Activated B cell treated with CpG ODN at 0.5 μM for 24 hours (primary cell): ENCODE measurements around the gene ATP7B. TPM values are rescaled to one million over a fixed set of nuclear protein-coding genes. Genes with fewer than 3 reads are reported as not detected.

Experiments used
- ATAC-seq: fragments of 200-7000 bp; cut with Tn5 transposase; one replicate; pipeline ENCODE4 v1.10.0; 2021; ENCODE audit warnings: low read depth, mild to moderate bottlenecking, moderate library complexity
- CTCF ChIA-PET: fragments of 350-600 bp; sonication (Branson Sonifier 250); formaldehyde crosslinking; loops from one replicate; lab custom pipeline; 2021; ENCODE audit warnings: antibody characterized with exemption; lab: Charles Lee
- POLR2A ChIA-PET: fragments of 350-600 bp; sonication (Branson Sonifier 250); formaldehyde crosslinking; loops from one replicate; lab custom pipeline; 2021; ENCODE audit warnings: antibody characterized with exemption; lab: Charles Lee
- DNase-seq: peaks from one replicate; pipeline ENCODE4 v3.0.0; 2022
- H3K27ac Mint-ChIP-seq: one replicate; pipeline ENCODE4 v1.8.0; 2020; ENCODE audit warnings: mixed read lengths
- H3K27me3 Mint-ChIP-seq: one replicate; pipeline ENCODE4 v1.8.0; 2021; ENCODE audit warnings: mixed read lengths
- H3K36me3 Mint-ChIP-seq: one replicate; pipeline ENCODE4 v1.8.0; 2021; ENCODE audit warnings: low read depth, mixed read lengths
- H3K4me1 Mint-ChIP-seq: one replicate; pipeline ENCODE4 v1.8.0; 2021; ENCODE audit warnings: mixed read lengths
- H3K4me3 Mint-ChIP-seq: one replicate; pipeline ENCODE4 v1.8.0; 2020; ENCODE audit warnings: mild to moderate bottlenecking, mixed read lengths
- H3K9me3 Mint-ChIP-seq: one replicate; pipeline ENCODE4 v1.8.0; 2020; ENCODE audit warnings: mixed read lengths
- intact Hi-C: fragments of 100-400 bp; cut with micrococcal nuclease; formaldehyde crosslinking; loops from one replicate; pipeline ENCODE4 v1.15.1; 2024
- total RNA-seq: library from RNA; stranded (reverse); gene quantifications from 2 replicates; pipeline ENCODE4 v1.2.3, GENCODE V29; 2022
- TF ChIP-seq, protein P1 (sequence below): fragments of 200-600 bp; IDR thresholded peaks from one replicate; pipeline ENCODE4 v1.8.0; 2022; ENCODE audit warnings: antibody characterized with exemption, mild to moderate bottlenecking

Gene ATP7B
- total RNA-seq, 1 donor from 2014 or later: 0.40 TPM

DNA sequence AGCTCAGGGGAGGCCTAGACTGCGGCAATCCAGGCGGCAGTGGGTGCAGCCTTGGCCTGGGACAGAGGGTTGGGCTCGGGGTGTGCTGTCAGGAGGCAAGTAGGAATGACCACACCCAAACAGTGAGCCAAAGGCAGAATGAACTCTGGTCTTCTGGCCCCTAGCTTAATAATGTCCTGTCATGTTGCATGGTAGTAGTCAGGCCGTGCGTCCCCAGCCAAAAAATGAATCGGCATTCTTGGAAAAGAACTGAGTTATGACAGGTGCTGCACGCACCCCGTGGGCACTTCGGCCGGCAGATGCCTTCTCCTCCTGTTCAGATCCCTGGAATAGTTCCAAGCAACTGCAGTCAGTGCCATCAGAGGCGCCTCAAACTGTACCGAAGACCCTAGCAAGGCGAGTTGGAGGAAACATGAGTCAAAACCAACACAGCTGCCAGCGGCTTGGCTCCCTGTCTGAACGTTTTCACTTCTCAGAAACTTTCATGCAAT lies 55.9 kb downstream of the ATP7B start:
- peaks cover 18% of the 10 kb centered on the region for H3K4me1 Mint-ChIP-seq
- DNase-seq: no peak

DNA sequence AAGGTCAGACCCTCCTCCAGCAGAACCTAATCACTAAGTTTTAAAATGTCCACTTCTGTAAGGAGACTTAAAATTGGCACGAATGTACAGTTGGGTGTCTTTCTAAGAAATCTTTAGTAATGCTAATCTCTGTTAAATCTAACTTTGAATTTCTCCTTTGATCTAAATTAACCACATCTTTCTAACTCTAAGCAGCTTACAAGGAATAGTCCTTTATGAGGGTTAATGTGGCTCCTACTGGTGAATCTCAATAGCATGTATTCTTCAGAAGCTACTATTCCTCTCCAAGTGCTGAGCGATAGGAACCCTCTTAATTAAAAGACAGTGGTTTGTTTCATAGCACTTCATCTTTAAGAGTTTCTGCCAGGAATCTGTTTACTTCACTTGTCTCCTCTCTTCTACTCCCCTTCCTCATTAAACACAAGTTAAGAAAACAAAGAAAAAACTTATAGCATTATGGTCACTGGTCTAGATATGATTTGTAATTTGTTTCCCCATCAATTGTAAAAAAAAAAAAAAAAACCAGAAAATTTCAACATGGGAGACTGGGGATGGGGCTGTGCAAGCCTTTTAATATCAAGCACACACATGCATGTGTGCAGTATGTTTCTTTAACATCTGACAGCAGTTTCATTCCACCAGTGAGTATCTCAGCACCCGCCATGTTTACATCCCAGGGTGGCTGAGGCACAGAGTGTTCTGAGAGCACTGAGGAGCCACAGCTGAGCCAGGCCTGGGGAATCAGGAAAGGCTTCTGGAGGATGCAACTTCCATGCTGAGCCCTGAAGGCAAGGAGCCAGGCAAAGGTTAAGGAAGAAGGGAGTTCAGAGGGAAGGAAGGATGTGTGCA lies 57.7 kb downstream of the ATP7B start:
- peaks cover 14% of the 10 kb centered on the region for H3K27me3 Mint-ChIP-seq
- no peak for ATAC-seq
- peaks cover 9% of the 10 kb centered on the region for H3K4me1 Mint-ChIP-seq
- no peaks in the 10 kb centered on the region for H3K9me3 Mint-ChIP-seq
- no peak overlapping the region for H3K4me3 Mint-ChIP-seq
- POLR2A ChIA-PET: no interaction called here
- H3K36me3 Mint-ChIP-seq: no peaks in the 10 kb centered on the region
- TF ChIP-seq, protein P1, sequence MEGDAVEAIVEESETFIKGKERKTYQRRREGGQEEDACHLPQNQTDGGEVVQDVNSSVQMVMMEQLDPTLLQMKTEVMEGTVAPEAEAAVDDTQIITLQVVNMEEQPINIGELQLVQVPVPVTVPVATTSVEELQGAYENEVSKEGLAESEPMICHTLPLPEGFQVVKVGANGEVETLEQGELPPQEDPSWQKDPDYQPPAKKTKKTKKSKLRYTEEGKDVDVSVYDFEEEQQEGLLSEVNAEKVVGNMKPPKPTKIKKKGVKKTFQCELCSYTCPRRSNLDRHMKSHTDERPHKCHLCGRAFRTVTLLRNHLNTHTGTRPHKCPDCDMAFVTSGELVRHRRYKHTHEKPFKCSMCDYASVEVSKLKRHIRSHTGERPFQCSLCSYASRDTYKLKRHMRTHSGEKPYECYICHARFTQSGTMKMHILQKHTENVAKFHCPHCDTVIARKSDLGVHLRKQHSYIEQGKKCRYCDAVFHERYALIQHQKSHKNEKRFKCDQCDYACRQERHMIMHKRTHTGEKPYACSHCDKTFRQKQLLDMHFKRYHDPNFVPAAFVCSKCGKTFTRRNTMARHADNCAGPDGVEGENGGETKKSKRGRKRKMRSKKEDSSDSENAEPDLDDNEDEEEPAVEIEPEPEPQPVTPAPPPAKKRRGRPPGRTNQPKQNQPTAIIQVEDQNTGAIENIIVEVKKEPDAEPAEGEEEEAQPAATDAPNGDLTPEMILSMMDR: no peak
- no peak for DNase-seq
- CTCF ChIA-PET: no interaction called here
- intact Hi-C loops: no loop called here
- H3K27ac Mint-ChIP-seq: no peak overlapping the region

More for the DNA sequence above, 55.9 kb downstream of the ATP7B start:
- no peaks in the 10 kb centered on the region for H3K9me3 Mint-ChIP-seq
- intact Hi-C loops: no loop called here
- ChIA-PET POLR2A (no interaction called here), CTCF (interaction anchor here (0.6 kb wide), 1 partner anchor 160 kb away, joined by 3 read pairs; no protein-coding TSS in a partner anchor)
- no peak for ATAC-seq
- no peaks in the 10 kb centered on the region for H3K36me3 Mint-ChIP-seq
- no peak overlapping the region for H3K27ac Mint-ChIP-seq
- H3K27me3 Mint-ChIP-seq: peaks cover 5% of the 10 kb centered on the region
- H3K4me3 Mint-ChIP-seq: no peak overlapping the region
- TF ChIP-seq, protein P1: no peak

- H3K4me1 Mint-ChIP-seq: no peaks in the 10 kb centered on the region
- no peak for DNase-seq
- no peak for ATAC-seq
- ChIA-PET POLR2A (no interaction called here), CTCF (no interaction called here)
- H3K36me3 Mint-ChIP-seq: no peaks in the 10 kb centered on the region
- intact Hi-C loops: no loop called here
- H3K27ac Mint-ChIP-seq: no peak overlapping the region
- H3K9me3 Mint-ChIP-seq: no peaks in the 10 kb centered on the region
- no peak overlapping the region for H3K4me3 Mint-ChIP-seq
- TF ChIP-seq, protein P1: no peak
- H3K27me3 Mint-ChIP-seq: peaks cover 14% of the 10 kb centered on the region
Measured at GRCh38 chr13:51950722-51951121, 60.5 kb downstream of the ATP7B start.

GRCh38 chr13:51946163-51946669 lies 65.0 kb downstream of the ATP7B start:
- Mint-ChIP-seq H3K27me3 (peaks cover 22% of the 10 kb centered on the region), H3K36me3 (no peaks in the 10 kb centered on the region), H3K4me3 (no peak overlapping the region), H3K4me1 (peaks cover 8% of the 10 kb centered on the region), H3K27ac (no peak overlapping the region), H3K9me3 (no peaks in the 10 kb centered on the region)
- intact Hi-C loops: no loop called here
- ChIA-PET POLR2A (no interaction called here), CTCF (no interaction called here)
- no peak for DNase-seq
- TF ChIP-seq, protein P1: no peak
- ATAC-seq: no peak

DNA sequence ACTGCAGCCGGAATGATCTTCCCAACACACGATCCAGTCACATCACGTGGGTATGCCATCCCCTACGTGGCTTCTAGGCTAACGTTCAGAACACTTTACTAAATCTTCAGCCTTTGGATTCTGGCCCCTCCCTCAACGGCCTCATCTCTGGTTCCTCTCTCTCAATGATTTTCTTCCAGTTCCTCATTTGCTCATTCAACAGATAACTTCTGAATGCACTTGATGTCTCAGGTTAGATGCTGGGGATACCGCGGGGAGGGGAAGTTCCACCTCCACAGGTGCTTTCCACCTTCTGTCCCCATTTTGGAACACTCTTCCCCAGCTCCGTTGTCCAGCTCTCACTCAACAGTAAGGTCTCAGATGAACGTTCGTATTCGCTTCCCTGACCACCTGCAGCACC lies 66.1 kb downstream of the ATP7B start:
- POLR2A ChIA-PET: no interaction called here

More for the DNA sequence above, 66.1 kb downstream of the ATP7B start:
- intact Hi-C loops: no loop called here
- peaks cover 15% of the 10 kb centered on the region for H3K27me3 Mint-ChIP-seq
- H3K4me3 Mint-ChIP-seq: peak overlapping the region; percentile 1
- H3K4me1 Mint-ChIP-seq: peaks cover 8% of the 10 kb centered on the region
- TF ChIP-seq, protein P1: no peak
- no peaks in the 10 kb centered on the region for H3K36me3 Mint-ChIP-seq
- ATAC-seq: peak; percentile 76
- no peak for DNase-seq
- no peak overlapping the region for H3K27ac Mint-ChIP-seq
- H3K9me3 Mint-ChIP-seq: no peaks in the 10 kb centered on the region
- CTCF ChIA-PET: no interaction called here
